CD4-positive, alpha-beta T cell treated with Interferon alpha-2 for 1 hour (primary cell): Measurements from ENCODE around the gene USP34.
A peak's percentile ranks its signal among the peaks of the same experiment; 100 is the strongest.
"Not testable (repeated sequence)": the region's sequence is repeated elsewhere in the genome, so short reads cannot be mapped to it uniquely, and the experiment has no call there.

Experiments used
- DNase-seq, 2 donors: peaks; one replicate each; pipeline ENCODE4 v3.0.0-alpha.2; 2020 to 2022

Gene USP34

GRCh38 chr2:61182059-61182383 is 288.9 kb downstream of the USP34 start:
- DNase-seq = no peak

DNA sequence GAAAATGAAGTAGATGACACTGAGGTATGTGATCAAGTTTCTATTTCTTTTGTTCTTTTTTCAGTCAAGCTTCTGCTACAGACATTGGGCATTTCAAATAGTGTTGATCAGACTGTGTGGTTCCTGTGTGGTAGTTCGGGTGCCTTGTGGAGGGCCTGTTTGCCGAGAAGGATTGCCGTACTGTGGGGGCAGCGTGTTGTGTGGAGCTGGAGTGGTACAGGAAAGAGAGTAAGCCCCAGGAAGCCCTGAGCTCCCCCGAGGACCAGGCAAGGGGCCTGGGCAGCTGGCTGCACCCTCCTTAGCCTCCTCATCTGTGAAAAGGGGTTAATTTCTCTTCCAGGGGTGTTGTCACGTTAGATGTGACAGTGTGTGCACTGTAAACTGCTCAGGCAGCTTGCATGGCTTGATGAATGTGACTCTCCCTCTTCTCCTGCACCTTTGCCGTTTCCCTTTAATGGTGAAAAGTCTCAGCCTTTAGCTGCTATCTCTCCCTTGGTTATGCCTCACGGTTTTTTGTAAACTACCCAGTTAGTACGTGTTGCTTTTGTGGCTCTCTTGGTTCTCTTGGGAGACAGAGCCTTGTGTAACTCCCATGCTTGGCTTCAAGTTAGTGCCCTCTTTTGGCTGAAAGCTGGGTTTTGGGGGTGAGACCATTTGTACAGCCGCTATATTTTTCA is 289.4 kb downstream of the USP34 start:
- no peak for DNase-seq

DNA sequence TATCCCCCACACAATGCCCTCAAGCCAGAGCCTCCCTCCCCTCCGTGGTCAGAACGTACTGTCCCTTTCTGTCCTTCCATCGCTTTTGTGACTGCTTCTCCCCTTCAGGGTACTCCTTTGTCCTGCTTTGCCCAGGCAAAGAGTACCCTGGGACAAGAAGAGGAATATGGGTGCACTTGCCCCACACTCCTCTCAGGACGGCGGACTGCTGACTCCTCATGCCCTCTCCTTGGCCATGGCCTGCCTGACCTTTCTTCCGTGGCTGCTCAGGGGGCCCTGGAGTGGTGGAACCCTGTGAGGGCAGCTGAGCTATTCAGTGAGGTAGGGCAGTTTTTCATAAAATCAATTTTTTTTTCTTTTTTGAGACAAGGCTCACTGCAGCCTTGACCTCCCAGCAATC is 290.2 kb downstream of the USP34 start:
- DNase-seq = no peak

DNA sequence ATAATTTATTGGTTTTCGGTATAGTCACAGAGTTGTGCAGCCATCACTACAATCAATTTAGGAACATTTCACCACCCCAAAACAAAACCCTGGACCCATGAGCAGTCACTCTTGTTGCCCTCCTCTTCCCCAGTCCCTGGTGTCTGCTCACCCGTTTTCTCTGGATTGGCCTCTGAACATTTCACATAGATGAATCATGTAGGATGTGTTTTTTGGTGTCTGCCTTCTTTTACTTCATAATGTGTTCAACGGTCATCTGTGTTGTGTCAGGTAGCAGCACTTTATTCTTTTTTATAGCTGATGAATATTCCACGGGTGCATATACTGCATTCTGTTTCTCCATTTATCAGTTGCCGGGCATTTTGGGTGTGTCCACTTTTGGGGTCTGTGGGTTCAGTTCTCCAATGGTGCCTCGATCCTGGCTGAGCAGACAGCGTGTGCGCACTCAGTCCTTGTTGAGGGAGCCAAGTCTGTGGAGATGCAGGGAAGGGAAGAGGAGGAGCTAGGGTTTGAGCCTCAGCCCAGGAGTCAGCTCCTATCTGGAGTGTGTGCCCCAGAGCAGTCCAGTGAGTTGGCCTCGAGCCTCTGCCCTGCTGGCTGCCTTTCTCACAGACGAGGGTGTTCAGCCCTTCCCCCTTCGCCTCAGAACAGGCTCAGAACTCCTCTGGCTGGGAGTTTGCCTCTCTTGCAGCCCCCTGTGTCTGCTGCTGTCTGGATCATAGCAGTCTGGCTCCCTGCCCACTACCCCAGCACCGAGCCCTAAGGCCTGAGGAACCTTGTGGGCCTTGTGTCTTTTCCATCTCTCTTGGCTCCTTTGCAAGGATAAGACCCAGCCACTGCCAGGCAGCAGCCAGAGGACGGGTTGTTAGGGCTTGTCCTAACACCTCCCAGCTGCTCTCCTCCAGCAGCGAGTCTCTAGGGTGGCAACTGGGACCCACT is 290.9 kb downstream of the USP34 start:
- no peak for DNase-seq

GRCh38 chr2:61178603-61179545 is 292.0 kb downstream of the USP34 start:
- peak in 1 of 2 donors; percentile 23 for DNase-seq

- DNase-seq = peak in 1 of 2 donors; percentile 21
These were observed 292.9 kb downstream of the USP34 start for GRCh38 chr2:61177727-61178549.

DNA sequence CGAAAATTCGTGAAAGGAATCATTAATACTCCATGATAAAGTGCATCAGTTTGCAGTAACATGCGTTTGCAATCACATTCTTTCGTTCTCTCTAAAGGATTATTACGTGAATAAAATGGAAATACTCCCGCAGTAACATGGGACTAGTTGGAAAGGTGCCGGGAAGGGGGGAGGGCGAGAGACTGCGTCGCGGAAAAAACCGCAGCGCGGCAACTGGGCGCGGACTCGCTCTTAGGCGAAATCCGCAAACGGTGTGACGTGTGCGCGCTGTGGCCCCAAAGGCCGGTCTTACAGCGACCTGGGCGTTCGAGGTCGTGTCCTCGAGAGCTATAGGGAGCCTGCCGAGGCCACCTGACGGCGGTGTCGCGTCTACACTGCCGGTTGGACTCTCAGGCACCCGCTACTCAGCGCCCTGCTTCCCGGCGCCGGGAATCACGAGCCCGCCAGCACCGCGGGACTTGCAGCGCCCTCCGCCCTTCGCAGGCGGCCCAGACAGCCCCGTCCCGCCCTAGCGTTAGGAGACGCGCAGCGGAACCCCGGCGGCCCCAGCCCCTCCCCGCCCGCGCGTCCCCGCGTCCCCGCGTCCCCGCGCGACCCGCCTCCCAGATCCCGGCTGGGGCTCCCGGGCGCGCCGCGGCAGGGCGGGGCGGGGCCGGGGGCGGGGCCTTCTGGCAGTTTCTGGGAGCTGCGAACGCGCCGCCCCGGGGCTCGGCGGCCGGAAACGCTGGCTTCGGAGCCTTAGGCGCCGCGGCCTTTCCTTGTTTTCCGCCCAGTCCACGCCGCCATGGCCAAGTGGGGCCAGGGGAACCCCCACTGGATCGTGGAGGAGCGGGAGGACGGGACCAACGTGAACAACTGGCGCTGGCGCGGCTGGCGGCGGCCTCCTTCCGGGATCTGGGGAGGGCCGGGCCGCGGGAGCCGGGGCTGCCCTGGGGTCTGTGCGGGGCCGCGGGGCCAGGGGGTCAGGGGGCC is 293.8 kb downstream of the USP34 start:
- DNase-seq = peak; percentile 92 to 94

DNA sequence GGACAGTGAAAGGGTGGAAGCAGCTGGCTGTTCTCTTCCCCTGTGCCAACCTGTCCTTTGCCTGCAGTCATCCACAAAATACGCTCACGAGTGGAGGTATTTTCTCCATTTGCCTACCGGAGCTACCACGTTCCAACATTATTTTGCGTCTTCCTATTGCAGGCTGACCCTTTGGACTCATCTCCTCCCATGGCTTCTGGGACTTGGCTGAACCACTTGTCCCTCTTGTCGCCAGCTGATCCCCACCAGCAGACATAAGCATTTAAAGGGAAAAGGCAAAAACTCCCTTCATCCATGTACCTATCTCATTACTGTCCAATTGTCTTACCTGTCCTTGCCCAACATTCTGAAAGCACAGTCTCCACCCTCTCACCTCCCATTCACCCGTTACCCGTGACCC is 295.9 kb downstream of the USP34 start:
- no peak for DNase-seq

DNA sequence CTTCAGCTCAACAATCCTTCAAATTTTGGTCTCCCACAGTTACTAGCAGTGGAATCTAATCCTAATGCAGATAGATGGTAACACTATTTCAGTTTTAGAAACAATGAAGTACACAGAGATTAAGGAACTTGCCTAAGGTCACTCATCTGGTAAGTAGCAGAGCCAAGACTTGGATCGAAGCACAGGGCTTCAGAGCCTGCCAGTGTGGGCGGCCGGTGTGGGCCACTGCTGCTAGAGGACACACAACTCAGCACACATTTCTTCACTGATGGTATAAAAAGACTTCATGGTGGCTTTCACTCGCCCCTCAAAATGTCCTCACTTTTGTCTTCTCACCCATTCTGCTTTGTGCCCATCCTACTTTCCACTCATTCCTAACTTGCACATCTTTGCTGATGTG is 297.8 kb downstream of the USP34 start:
- no peak for DNase-seq

- DNase-seq = no peak
These were observed 298.2 kb downstream of the USP34 start for GRCh38 chr2:61172671-61173070.

GRCh38 chr2:61167579-61167978 is 303.3 kb downstream of the USP34 start:
- DNase-seq = no peak

- no peak for DNase-seq
These were observed 304.9 kb downstream of the USP34 start for GRCh38 chr2:61165946-61166345.

DNA sequence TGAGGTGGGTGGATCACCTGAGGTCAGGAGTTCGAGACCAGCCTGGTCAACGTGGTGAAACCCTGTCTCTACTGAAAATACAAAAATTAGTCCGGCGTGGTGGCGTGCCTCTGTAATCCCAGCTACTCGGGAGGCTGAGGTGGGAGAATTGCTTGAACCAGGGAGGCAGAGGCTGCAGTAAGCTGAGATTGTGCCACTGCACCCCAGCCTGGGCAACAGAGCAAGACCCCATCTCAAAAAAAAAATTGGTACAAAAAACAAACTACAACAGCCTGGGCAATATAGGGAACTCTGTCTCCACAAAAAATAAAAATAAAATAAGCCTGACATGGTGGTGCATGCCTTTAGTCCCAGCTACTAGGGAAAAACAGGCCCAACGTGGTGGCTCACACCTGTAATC is 305.8 kb downstream of the USP34 start:
- DNase-seq = not testable (repeated sequence)

GRCh38 chr2:61162721-61163120 is 308.2 kb downstream of the USP34 start:
- no peak for DNase-seq

DNA sequence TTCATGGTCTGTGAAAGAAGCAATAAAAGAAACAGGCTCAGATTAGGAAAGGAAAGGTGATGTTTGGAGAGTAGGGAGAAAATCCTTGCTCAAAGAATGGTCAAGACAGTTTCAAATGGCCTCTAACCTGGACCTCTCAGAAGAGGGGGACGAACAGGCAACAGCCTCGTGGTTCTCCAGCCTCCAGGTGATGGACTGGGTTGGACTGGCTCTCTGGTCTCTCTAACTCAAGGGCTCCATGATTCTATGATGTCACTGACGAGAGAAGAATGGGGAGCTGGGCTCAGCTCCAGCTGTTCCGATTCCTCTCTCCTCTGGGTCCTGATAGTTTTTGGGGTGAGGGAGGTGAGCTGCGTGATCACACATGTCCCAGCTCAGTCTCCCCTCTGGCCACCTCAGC is 309.0 kb downstream of the USP34 start, which contains the start of gene C2orf74:
TSS of gene C2orf74 (plus strand) at position 301 of the 400 bp plus-strand sequence. CDS start 327 bp downstream, outside the sequence.
- no peak for DNase-seq

- no peak for DNase-seq
These were observed 312.4 kb downstream of the USP34 start for GRCh38 chr2:61158356-61158955.

DNA sequence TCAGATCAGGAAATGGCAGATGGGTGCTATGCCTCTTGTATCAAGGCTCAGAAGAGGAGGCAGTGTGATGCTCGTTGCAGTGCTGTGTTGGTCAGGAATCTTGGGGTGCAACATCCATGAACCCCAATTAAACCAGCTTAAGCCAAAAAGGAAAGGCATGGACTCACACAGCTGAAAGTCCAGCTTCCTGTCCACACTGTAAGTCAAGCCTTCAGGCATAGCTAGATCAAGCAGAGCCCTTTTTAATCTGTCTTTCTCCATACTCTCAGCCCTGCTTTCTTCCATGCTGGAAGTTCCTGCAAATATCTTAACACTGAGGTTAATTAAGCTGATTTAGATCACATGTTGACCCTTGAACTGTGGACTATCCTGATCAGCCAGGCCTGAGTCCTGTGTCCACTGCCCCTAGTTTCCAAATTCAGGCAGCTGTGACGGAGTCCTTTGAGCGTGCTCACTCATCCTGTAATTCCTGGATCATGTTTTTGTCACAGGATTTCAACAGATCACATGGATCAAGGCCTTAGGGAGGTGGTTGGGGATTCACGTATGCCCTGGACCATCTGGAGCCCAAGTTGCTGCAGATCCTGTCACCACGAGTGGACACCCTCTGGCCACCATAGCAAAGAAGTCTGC is 313.4 kb downstream of the USP34 start:
- DNase-seq = no peak

DNA sequence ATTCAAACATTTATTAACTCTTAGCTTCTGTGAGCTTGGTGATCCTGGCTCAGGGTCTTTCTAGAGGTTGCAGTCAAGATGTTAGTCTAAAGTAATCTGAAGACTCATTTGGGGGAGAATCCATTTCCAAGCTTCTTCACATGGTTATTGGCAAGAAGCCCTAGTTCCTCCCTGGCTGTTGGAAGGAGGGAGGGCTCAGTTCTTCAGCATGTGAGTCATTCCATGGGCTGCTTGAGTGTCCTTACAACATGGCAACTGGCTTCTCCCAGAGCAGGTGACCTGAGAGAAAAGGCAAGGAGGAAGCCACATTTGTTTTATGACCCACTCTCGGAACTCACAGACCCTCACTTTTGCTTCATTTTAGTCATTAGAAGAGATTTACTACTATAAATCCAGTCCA is 319.5 kb downstream of the USP34 start:
- DNase-seq = no peak

GRCh38 chr2:61149074-61149473 is 321.8 kb downstream of the USP34 start:
- DNase-seq = no peak

DNA sequence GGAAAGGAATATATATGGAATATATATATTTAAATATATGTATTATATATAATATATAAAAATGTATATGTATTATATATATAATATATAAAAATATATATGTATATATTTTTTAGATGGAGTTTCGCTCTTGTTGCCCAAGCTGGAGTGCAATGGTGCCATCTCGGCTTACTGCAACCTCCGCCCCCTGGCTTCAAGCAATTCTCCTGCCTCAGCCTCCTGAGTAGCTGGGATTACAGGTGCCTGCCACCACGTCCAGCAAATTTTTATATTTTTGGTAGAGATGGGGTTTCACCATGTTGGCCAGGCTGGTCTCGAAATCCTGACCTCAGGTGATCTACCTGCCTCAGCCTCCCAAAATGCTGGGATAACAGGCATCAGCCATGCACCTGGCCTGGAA is 322.8 kb downstream of the USP34 start:
- not testable (repeated sequence) for DNase-seq
